Retinal pigment epithelial cell (primary cell): ENCODE results near the gene HEATR5A.
"Not testable (repeated sequence)": the region's sequence is repeated elsewhere in the genome, so short reads cannot be mapped to it uniquely, and the experiment has no call there.

Experiments used
- DNase-seq: peaks from one replicate; pipeline ENCODE4 v3.0.0-alpha.2; 2010; ENCODE audit warnings: low read depth
- H3K4me3 ChIP-seq: 2 replicates; pipeline ENCODE4 v1.5.1; 2011; ENCODE audit warnings: mild to moderate bottlenecking, low read length, control low read depth, moderate library complexity
- CTCF ChIP-seq: conservative IDR thresholded peaks from 2 replicates; pipeline ENCODE4 v1.5.1; 2011; ENCODE audit warnings: low read depth, low read length, control low read depth, inconsistent platforms

HEATR5A gene

GRCh38 chr14:31339743-31340142, 80.6 kb downstream of the HEATR5A start:
- no peak for DNase-seq
- no peak overlapping the region for H3K4me3 ChIP-seq
- no peak for TF ChIP-seq CTCF

- no peak for DNase-seq
- H3K4me3 ChIP-seq: no peak overlapping the region
- no peak for TF ChIP-seq CTCF
These were observed 83.0 kb downstream of the HEATR5A start for GRCh38 chr14:31337331-31337730.

GRCh38 chr14:31336646-31337045, 83.7 kb downstream of the HEATR5A start:
- no peak overlapping the region for H3K4me3 ChIP-seq
- TF ChIP-seq CTCF: no peak
- peak; percentile 99 for DNase-seq

- DNase-seq: not testable (repeated sequence)
These were observed 89.0 kb downstream of the HEATR5A start for GRCh38 chr14:31331395-31331794.

GRCh38 chr14:31329876-31330521, 90.4 kb downstream of the HEATR5A start:
- not testable (repeated sequence) for DNase-seq

More at GRCh38 chr14:31331395-31331794, 89.0 kb downstream of the HEATR5A start:
- H3K4me3 ChIP-seq: not testable (repeated sequence)

GRCh38 chr14:31326111-31326510, 94.2 kb downstream of the HEATR5A start:
- TF ChIP-seq CTCF: no peak
- no peak overlapping the region for H3K4me3 ChIP-seq
- no peak for DNase-seq

More at GRCh38 chr14:31329876-31330521, 90.4 kb downstream of the HEATR5A start:
- not testable (repeated sequence) for H3K4me3 ChIP-seq

GRCh38 chr14:31323419-31323818, 96.9 kb downstream of the HEATR5A start:
- no peak for DNase-seq
- no peak for TF ChIP-seq CTCF
- H3K4me3 ChIP-seq: no peak overlapping the region

- DNase-seq: no peak
- no peak for TF ChIP-seq CTCF
- no peak overlapping the region for H3K4me3 ChIP-seq
These were observed 99.2 kb downstream of the HEATR5A start for GRCh38 chr14:31320922-31321766.
